Measurements from ENCODE around the gene CCDC183.
"Not testable (repeated sequence)": the region's sequence is repeated elsewhere in the genome, so short reads cannot be mapped to it uniquely, and the experiment has no call there.

The CCDC183 gene

GRCh38 chr9:136803009-136803550 lies 6.9 kb downstream of the CCDC183 start:
- not testable (repeated sequence) for DNase-seq

GRCh38 chr9:136803551-136804508 lies 7.7 kb downstream of the CCDC183 start:
- DNase-seq = no peak

- no peak for DNase-seq
These were observed 8.5 kb downstream of the CCDC183 start for GRCh38 chr9:136804509-136805206.

GRCh38 chr9:136805207-136805740 lies 9.1 kb downstream of the CCDC183 start:
- DNase-seq = no peak

GRCh38 chr9:136806067-136806466 lies 9.9 kb downstream of the CCDC183 start:
- DNase-seq = no peak

GRCh38 chr9:136806631-136807201 lies 10.6 kb downstream of the CCDC183 start:
- no peak for DNase-seq

- DNase-seq = peak; percentile 73 to 88 (median 78)
These were observed 11.3 kb downstream of the CCDC183 start, which contains the start of gene RABL6 for GRCh38 chr9:136807281-136808074. TSS of gene RABL6 (plus strand) at chr9:136807948. CDS start at chr9:136808197, 249 bp downstream.

GRCh38 chr9:136808075-136808805 lies 12.1 kb downstream of the CCDC183 start:
- peak; percentile 17 to 78 (median 46) for DNase-seq

GRCh38 chr9:136808806-136809158 lies 12.6 kb downstream of the CCDC183 start:
- no peak for DNase-seq

GRCh38 chr9:136814725-136815421 lies 18.7 kb downstream of the CCDC183 start:
- DNase-seq = no peak

GRCh38 chr9:136815422-136815782 lies 19.3 kb downstream of the CCDC183 start:
- no peak for DNase-seq

GRCh38 chr9:136820971-136821825 lies 25.1 kb downstream of the CCDC183 start:
- no peak for DNase-seq

- DNase-seq = no peak
These were observed 25.8 kb downstream of the CCDC183 start for GRCh38 chr9:136821826-136822544.

- no peak for DNase-seq
These were observed 27.3 kb downstream of the CCDC183 start for GRCh38 chr9:136823136-136824046.

GRCh38 chr9:136824496-136825225 lies 28.5 kb downstream of the CCDC183 start:
- no peak for DNase-seq

- no peak for DNase-seq
These were observed 29.4 kb downstream of the CCDC183 start for GRCh38 chr9:136825295-136826187.
